ENCODE measurements around the gene BEX4.
"Not testable (repeated sequence)": the region's sequence is repeated elsewhere in the genome, so short reads cannot be mapped to it uniquely, and the experiment has no call there.

BEX4 gene

GRCh38 chrX:103214870-103215424 lies at the start of gene BEX4:
BEX4 (plus strand) TSS chrX:103215108; CDS start chrX:103216154, 1,046 bp downstream.
- DNase-seq, result peak; percentile 84

- DNase-seq, result no peak
Observed at GRCh38 chrX:103170216-103170615, 44.7 kb upstream of the BEX4 start.

- DNase-seq, result no peak
Observed at GRCh38 chrX:103171353-103171752, 43.6 kb upstream of the BEX4 start.

GRCh38 chrX:103175256-103175655 lies 39.7 kb upstream of the BEX4 start:
- DNase-seq, result not testable (repeated sequence)

GRCh38 chrX:103175944-103176753 lies 38.8 kb upstream of the BEX4 start:
- DNase-seq, result peak; percentile 71

- DNase-seq, result no peak
Observed at GRCh38 chrX:103177556-103177955, 37.4 kb upstream of the BEX4 start.

- DNase-seq, result no peak
Observed at GRCh38 chrX:103183912-103184311, 31.0 kb upstream of the BEX4 start.

- no peak for DNase-seq
Observed at GRCh38 chrX:103187953-103188475, 26.9 kb upstream of the BEX4 start.

GRCh38 chrX:103197721-103198306 lies 17.1 kb upstream of the BEX4 start:
- DNase-seq, result no peak

GRCh38 chrX:103198668-103199067 lies 16.2 kb upstream of the BEX4 start:
- DNase-seq, result not testable (repeated sequence)

GRCh38 chrX:103201041-103201440 lies 13.9 kb upstream of the BEX4 start:
- DNase-seq, result no peak

GRCh38 chrX:103210056-103210455 lies 4.9 kb upstream of the BEX4 start:
- DNase-seq, result no peak

- DNase-seq, result peak; percentile 52
Observed at GRCh38 chrX:103211012-103211715, 3.7 kb upstream of the BEX4 start.

- DNase-seq, result no peak
Observed at GRCh38 chrX:103212749-103213457, 2.0 kb upstream of the BEX4 start.

- peak; percentile 58 for DNase-seq
Observed at GRCh38 chrX:103215425-103215991, 600 bp downstream of the BEX4 start.

GRCh38 chrX:103220511-103221323 lies 5.8 kb downstream of the BEX4 start:
- DNase-seq, result no peak

GRCh38 chrX:103225918-103226317 lies 11.0 kb downstream of the BEX4 start:
- not testable (repeated sequence) for DNase-seq

- DNase-seq, result no peak
Observed at GRCh38 chrX:103233263-103233662, 18.4 kb downstream of the BEX4 start.

GRCh38 chrX:103234869-103235268 lies 20.0 kb downstream of the BEX4 start:
- DNase-seq, result no peak

- not testable (repeated sequence) for DNase-seq
Observed at GRCh38 chrX:103235608-103236007, 20.7 kb downstream of the BEX4 start.

- DNase-seq, result no peak
Observed at GRCh38 chrX:103236296-103236695, 21.4 kb downstream of the BEX4 start.
